ENCODE data around the gene CAPN13. TPM values are rescaled to one million over a fixed set of nuclear protein-coding genes. Genes with fewer than 3 reads are reported as not detected.

CAPN13 gene
- total and polyA plus RNA-seq, 2 donors (not counting 1 experiment from before 2014, with no cell fraction given), result not detected

DNA sequence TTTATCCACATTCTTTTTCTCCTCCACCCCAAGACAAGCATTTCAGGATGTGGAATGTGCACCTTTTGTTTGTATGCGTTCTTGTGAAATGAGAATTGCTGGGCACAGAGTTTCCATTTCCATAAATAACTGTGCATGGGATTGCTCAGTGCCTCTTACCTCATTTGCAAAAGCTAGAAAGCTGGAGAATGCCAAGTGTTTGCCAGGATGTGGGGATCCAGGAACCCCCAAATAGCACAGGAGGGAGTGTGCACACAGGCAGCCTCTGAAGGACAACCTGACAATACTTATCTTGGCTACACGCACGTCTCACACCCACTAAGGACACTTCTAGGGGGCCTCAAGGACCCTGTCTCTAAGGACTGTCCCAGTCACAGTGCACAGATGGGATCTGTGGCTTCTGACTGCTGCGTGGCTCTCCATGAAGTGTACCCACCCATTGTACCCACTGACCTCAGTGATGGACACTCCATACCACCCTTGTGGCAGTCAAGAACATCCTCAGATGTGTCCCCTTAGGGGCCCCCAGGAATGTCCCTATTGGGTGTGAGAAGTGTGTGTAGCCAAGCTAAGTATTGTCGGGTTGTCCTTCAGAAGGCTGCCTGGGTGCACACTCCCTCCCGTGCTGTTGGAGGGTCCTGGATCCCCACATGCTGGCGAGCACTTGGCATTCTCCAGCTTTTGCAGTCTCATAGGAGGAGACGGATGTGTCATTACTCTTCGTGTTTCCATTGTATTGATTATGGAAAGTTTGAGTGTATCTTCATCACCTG lies 38.4 kb downstream of the CAPN13 start:
- Histone ChIP-seq H3K9me3 (ENCODE audit: control extremely low read depth in 1 of 3, control insufficient read depth in 2 of 3, insufficient read depth in 1 of 3, low read length in 2 of 3) (peaks cover 0 to 4% (median 0%) of the 10 kb centered on the region in 3 donors), H3K27ac (ENCODE audit: low read length in 2 of 2) (no peak overlapping the region), H3K27me3 (replicated peaks in 1 of 4; ENCODE audit: control extremely low read depth in 1 of 4, control insufficient read depth in 3 of 4, insufficient read depth in 4 of 4, low read length in 3 of 4) (peaks cover 0 to 3% (median 0%) of the 10 kb centered on the region in 4 experiments), H3K4me1 (ENCODE audit: control insufficient read depth in 2 of 2, insufficient read depth in 2 of 2, low read length in 2 of 2) (no peaks in the 10 kb centered on the region), H3K9ac (ENCODE audit: low read length) (no peak overlapping the region), H4K20me1 (ENCODE audit: control insufficient read depth, insufficient read depth, low read length, poor library complexity, severe bottlenecking) (no peaks in the 10 kb centered on the region), H3K36me3 (replicated peaks in 1 of 2; ENCODE audit: control extremely low read depth in 1 of 2, control insufficient read depth in 1 of 2, extremely low read depth in 1 of 2, insufficient read depth in 2 of 2, low read length in 1 of 2) (no peaks in the 10 kb centered on the region), H3K79me2 (ENCODE audit: control insufficient read depth, insufficient read depth, low read length) (no peaks in the 10 kb centered on the region), H2AFZ (ENCODE audit: insufficient read depth, low read depth, low read length, poor library complexity, severe bottlenecking) (no peak overlapping the region), H3K4me2 (replicated peaks; ENCODE audit: low read depth, low read length, poor library complexity, severe bottlenecking) (no peak overlapping the region), H3K4me3 (ENCODE audit: control extremely low read depth in 1 of 5, extremely low read depth in 1 of 5, insufficient read depth in 1 of 5, low read depth in 2 of 5, low read length in 4 of 5) (no peak overlapping the region)
- ChIA-PET POLR2A (no interaction called here), CTCF (no interaction called here)
- no peak for DNase-seq
- Mint-ChIP-seq H3K27me3 (peaks cover 58% of the 10 kb centered on the region), H3K4me1 (no peaks in the 10 kb centered on the region), H3K9me3 (ENCODE audit: insufficient read depth) (no peaks in the 10 kb centered on the region), H3K4me3 (no peak overlapping the region), H3K27ac (no peak overlapping the region)
- intact Hi-C loops (cut with micrococcal nuclease), result no loop called here
- no peak for ATAC-seq (ENCODE audit: low read depth)
- WGBS (ENCODE audit: insufficient coverage), result 85% methylated on average over 6 of the region's 9 CpGs
- TF ChIP-seq, protein P1, sequence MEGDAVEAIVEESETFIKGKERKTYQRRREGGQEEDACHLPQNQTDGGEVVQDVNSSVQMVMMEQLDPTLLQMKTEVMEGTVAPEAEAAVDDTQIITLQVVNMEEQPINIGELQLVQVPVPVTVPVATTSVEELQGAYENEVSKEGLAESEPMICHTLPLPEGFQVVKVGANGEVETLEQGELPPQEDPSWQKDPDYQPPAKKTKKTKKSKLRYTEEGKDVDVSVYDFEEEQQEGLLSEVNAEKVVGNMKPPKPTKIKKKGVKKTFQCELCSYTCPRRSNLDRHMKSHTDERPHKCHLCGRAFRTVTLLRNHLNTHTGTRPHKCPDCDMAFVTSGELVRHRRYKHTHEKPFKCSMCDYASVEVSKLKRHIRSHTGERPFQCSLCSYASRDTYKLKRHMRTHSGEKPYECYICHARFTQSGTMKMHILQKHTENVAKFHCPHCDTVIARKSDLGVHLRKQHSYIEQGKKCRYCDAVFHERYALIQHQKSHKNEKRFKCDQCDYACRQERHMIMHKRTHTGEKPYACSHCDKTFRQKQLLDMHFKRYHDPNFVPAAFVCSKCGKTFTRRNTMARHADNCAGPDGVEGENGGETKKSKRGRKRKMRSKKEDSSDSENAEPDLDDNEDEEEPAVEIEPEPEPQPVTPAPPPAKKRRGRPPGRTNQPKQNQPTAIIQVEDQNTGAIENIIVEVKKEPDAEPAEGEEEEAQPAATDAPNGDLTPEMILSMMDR (IDR thresholded peaks at IDR 0.05), result no peak
- no peak for TF ChIP-seq EZH2 (IDR thresholded peaks at IDR 0.05; ENCODE audit: borderline replicate concordance, insufficient read depth, low read depth, low read length, poor library complexity, severe bottlenecking)

- Histone ChIP-seq H3K36me3 (replicated peaks in 1 of 2; ENCODE audit: control extremely low read depth in 1 of 2, control insufficient read depth in 1 of 2, extremely low read depth in 1 of 2, insufficient read depth in 2 of 2, low read length in 1 of 2) (no peaks in the 10 kb centered on the region), H4K20me1 (ENCODE audit: control insufficient read depth, insufficient read depth, low read length, poor library complexity, severe bottlenecking) (no peaks in the 10 kb centered on the region), H3K27ac (ENCODE audit: low read length in 2 of 2) (no peak overlapping the region), H2AFZ (ENCODE audit: insufficient read depth, low read depth, low read length, poor library complexity, severe bottlenecking) (no peak overlapping the region), H3K79me2 (ENCODE audit: control insufficient read depth, insufficient read depth, low read length) (no peaks in the 10 kb centered on the region), H3K9ac (ENCODE audit: low read length) (no peak overlapping the region), H3K4me3 (ENCODE audit: control extremely low read depth in 1 of 5, extremely low read depth in 1 of 5, insufficient read depth in 1 of 5, low read depth in 2 of 5, low read length in 4 of 5) (no peak overlapping the region), H3K4me2 (replicated peaks; ENCODE audit: low read depth, low read length, poor library complexity, severe bottlenecking) (no peak overlapping the region), H3K27me3 (replicated peaks in 1 of 4; ENCODE audit: control extremely low read depth in 1 of 4, control insufficient read depth in 3 of 4, insufficient read depth in 4 of 4, low read length in 3 of 4) (peaks cover 0 to 3% (median 0%) of the 10 kb centered on the region in 4 experiments), H3K9me3 (ENCODE audit: control extremely low read depth in 1 of 3, control insufficient read depth in 2 of 3, insufficient read depth in 1 of 3, low read length in 2 of 3) (peaks cover 0 to 4% (median 0%) of the 10 kb centered on the region in 3 donors), H3K4me1 (ENCODE audit: control insufficient read depth in 2 of 2, insufficient read depth in 2 of 2, low read length in 2 of 2) (no peaks in the 10 kb centered on the region)
- no peak for ATAC-seq (ENCODE audit: low read depth)
- TF ChIP-seq EZH2 (IDR thresholded peaks at IDR 0.05; ENCODE audit: borderline replicate concordance, insufficient read depth, low read depth, low read length, poor library complexity, severe bottlenecking), result no peak
- TF ChIP-seq, protein P1 (IDR thresholded peaks at IDR 0.05), result no peak
- no peak for DNase-seq
- no peaks in the 10 kb centered on the region for H3K9me3 Mint-ChIP-seq (ENCODE audit: insufficient read depth)
- no peak overlapping the region for H3K27ac Mint-ChIP-seq
- WGBS (ENCODE audit: insufficient coverage), result 42% methylated on average over 6 of the region's 8 CpGs
- intact Hi-C loops (cut with micrococcal nuclease), result no loop called here
- H3K27me3 Mint-ChIP-seq, result peaks cover 58% of the 10 kb centered on the region
- POLR2A ChIA-PET, result no interaction called here
- CTCF ChIA-PET, result no interaction called here
- no peaks in the 10 kb centered on the region for H3K4me1 Mint-ChIP-seq
- H3K4me3 Mint-ChIP-seq, result no peak overlapping the region
These were observed 39.1 kb downstream of the CAPN13 start for GRCh38 chr2:30768036-30768686.
